GM19397 (cell line): ENCODE results near the gene TLK1.

Experiments used
- ATAC-seq: cut with Tn5 transposase; IDR thresholded peaks from one replicate; pipeline ENCODE4 v1.9.1; 2021; ENCODE audit warnings: mild to moderate bottlenecking, moderate library complexity; ENCODE audit not compliant: unreplicated experiment

The TLK1 gene

DNA sequence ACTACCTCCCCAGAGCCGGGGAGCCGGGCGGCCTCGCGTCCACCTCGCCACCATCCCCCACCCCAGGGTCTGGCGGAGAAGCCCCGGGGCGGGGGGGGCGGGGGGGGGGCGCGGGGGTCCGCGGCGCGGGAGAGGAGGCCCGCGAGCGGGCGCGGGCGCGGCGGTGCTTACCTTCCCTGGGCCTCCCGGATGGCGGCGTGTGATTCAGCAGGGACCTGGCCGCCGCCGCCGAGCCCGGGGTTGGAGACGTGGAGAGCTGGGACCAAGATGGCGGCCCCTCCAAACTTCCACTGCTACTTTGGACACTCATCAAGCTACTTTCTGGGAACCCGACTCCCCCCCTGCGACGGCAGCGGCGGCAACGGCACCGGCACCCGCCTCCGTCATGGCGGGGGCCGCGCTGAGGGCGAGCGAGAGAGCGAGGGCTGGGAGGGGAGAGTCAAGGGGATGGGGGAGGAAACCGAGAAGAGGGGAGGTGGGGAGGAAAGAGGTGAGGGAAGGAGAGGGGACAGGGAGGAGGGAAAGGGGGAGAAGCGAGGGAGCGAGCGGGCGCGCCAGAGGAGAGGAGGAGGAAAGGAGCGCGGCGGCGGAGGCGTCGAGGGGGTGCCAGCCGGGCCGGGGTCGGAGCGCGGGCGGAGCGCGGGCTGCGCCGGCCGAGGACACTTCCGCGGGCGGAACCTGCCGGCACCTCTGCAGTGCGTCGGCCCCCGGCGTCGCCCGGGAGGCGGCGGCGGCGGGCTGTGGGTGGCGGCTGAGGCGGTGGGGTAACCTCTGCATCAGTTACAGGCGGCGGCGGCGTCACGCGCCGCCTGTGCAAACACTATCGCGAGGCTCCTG, at the start of gene TLK1:
TLK1 (minus strand) TSS at position 775 of the 837 bp plus-strand sequence; CDS start at position 310, 465 bp downstream.
- peak; percentile 59 for ATAC-seq

DNA sequence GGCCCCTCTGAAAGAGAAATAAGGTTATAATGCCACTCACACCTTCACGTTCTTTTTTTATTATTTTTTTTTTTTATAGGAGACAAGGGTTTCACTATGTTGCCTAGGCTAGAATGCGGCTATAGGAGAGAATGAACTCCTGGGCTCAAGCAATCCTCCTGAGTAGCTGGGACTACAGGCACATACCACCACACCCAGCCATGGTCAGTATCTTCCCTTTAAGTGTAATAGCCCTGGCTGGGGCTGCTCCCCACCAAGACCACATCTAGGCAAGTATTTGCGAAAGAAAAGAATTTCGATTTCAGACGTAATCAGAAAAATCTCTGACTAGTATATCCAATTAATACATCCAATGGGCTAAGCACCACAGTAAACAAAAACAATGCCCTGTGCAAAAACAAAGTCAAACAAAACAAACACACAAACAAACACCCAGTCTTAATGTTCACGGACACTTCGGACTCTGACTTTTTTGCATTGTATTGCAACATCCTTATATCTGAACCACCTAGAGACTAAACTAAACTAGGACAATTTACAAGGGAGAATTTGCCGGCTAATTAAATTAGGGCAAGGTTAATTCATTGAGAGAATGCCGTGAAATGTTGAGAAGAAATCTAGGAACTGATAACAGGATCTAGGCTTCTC, 49.6 kb upstream of the TLK1 start:
- ATAC-seq: no peak

DNA sequence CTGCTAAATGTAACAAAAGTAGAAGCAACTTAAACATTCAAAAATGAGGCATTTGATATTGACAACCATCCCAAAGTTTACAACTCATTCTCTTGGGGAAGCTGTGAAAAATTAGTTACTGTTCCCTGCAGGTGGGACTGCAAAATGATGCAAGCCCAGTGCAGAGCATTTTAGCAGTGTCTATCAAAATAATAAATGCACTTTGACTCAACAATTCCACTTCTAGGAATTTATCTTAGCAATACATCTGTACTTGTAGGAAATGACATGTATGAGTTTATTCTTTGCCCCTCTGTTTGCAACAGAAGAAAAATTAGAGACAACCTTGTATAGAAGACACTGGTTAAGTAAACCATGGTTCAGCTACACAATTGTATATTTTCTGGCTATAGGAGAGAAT, 48.0 kb upstream of the TLK1 start:
- ATAC-seq: no peak

DNA sequence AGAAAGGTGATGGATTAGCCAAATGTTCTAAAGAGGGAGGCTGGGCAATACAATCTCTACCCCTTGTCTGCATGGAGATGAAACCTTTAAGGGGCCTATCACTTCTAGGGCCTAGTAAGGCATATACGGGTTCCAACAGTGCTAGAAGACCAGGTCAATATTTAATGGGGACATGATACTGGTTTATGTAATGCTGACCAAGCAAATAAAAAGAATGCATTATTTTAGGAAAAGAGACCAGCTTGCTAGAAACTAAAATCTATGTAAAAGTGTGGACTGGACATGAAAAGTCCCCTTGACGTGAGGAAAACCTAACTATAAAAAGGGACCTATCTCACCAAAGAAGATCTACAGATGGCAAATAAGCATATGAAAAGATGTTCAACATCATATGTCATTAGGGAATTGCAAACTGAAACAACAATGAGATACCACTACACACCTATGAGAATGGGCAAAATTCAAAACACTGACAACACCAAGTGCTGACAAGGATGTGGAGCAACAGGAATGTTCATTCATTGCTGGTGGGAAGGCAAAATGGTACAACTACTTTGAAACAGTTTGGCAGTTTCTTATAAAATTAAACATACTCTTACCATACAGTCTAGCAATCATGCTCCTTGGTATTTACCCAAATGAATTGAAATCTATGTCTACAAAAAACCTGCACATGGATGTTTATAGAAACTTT, 45.9 kb upstream of the TLK1 start:
- ATAC-seq: no peak

DNA sequence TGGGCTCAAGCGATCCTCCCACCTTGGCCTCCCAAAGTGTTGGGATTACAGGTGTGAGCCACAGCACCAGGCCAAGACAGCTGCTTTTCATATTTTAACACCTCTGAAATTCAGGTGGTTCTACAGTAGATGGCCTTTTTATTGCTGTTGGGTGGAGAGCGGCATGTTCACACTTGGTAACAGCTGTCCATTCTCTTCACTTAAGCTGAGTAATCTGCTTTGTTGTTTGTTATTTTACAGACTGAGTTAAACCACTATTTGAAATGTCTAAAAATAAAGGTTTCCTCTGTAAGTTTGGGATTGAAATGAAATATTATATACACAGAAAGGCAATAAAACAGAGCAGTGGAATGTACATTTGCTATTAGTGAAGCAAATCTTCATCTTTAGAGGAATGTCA, 44.9 kb upstream of the TLK1 start:
- ATAC-seq: no peak

DNA sequence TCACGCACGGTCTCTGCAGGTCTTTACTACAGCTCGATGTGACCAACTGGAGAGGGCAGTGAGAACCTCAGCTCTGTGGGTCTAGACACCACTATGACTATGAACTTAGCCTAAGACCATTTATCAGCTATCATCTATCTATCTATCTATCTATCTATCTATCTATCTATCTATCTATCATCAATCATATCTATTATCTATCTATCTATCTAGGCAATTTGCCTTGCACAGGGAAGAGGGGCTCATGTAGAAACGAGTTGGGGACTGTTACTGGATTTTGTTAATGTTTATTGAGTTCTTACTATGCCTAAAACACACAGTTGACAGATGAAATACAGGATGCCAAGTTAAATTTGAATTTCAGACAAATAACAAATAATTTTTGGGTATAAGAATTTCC, 41.1 kb upstream of the TLK1 start:
- no peak for ATAC-seq

DNA sequence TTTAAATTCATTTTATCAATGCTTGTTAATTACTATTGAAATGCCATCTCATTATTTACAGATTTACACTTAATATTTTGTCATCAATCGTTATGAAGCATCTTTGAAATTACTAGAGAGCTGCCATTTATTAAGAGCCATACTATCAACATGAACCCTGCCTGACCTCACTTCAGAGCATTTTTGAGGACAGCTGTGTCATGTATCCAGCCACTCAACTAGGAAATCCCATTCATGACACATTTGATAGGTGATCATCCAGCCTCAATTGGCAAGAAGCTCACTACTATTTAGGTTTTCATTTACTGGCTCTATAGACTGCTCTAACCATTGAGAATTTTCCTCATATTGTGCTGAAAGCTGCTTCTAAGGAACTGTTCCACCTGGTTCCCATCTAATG, 40.6 kb upstream of the TLK1 start:
- ATAC-seq: no peak

DNA sequence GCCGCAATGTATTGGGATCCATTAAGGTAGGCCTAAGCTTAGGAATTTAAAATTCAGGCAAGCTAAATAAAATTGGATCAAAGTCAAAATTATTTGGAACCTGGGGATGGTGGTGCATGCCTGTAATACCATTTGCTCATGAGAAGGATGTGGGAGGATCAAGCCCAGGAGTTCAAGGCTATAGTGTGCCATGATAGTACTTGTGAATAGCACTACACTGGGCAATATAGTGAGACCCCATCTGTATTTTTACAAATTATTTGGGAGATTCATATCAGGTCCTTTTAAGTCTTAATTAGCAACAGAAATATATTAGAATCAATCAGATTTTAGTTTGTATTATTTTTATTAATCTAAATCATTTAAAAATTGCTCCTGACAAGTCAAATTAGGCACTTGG, 39.8 kb upstream of the TLK1 start:
- no peak for ATAC-seq

DNA sequence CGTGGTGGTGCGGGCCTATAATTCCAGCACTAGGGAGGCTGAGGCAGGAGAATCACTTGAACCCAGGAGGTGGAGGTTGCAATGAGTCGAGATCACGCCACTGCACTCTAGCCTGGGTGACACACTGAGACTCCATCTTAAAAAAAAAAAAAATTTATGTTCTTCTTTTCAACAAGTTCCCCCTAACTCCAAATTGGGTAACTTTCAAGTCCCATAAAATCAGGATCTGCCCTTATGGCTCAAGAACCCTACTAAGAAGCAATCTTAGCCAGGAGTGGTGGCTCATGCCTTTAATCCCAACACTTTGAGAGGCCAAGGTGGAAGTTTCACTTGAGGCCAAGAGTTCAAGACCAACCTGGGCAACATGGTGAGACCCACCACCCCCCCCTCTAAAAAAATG, 30.3 kb upstream of the TLK1 start:
- no peak for ATAC-seq

DNA sequence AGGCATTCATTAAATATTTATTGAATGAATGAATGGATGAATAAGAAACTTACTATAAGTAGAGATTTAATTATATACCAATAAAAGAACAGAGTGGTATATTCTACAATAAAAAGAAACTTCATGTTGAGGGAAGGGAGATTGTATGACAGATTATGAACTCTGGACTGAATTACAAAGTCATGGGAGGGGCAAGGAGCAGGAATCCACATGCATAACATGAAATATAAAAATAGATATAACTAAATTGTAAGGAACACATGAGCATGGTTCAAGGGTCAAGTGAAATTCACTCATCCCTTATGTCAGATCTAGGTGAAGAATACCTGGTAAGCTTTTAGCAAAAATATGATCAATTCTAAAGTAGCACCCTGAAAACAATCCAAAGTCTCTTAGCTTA, 27.1 kb upstream of the TLK1 start:
- no peak for ATAC-seq

DNA sequence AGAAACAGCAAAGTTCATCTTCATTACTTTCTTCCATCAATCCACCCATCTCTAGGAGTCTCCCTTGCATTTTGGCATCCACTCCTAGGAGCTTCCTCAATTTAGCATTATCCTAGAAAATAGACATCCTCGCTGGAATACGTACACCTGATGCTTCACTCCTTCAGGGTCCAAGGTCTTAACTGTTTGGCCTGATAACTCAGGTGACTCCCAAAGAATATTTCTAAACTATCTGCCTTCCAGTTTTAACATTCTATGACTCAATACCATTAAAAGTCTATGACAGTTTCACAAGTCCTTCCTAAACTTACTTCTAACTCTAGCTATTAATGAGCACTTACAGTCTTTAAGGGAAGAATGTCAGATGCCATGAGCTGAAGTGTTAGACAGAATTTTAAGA, 26.5 kb upstream of the TLK1 start:
- no peak for ATAC-seq

DNA sequence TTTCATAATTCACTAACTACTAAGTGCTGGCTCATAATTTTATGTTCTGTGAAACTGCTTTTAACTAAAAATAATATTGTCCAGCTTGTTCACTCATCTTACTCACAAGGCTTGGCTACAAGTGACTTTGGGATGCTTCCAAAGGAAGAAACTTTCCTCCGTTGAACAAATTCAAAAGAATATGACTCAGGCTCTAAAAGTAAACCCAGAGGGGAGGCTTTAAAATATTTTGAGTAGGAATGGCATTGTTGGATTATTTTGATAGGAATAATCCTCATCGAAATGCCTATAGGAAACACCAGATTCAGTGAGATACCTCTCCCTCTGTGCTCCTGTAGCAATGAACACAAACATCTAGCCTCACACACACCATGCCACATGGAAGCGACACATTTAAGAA, 25.2 kb upstream of the TLK1 start:
- ATAC-seq: no peak

DNA sequence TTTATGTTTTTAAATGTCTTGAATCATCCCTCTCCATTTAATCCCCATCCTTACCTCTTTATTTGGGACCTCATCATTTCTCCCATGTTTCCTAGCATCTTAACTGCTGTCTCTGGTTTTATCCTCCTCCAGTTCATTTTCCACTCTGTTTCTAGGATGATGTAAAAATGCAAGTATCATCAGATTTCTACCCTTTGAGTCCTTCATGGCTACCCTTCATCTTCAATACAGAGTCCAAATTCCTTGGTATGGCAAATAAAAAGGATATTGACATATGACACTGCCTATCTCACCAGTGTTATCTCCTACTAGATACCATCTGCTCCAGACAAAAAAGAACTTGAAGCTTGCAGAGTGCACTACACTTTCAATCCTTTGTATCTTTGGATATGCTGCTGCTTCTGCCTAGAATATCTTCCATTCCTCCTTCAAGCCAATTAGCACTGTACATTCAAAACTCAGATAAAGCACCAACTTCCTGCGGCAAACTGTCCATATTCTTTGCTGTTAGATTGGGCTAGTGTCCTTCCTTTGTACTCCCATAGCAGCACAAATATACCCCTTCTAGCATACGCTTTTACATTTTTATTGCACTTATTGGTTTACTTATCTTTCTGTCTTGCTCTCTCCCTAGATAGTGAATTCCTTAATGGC, 24.6 kb upstream of the TLK1 start:
- ATAC-seq: no peak

DNA sequence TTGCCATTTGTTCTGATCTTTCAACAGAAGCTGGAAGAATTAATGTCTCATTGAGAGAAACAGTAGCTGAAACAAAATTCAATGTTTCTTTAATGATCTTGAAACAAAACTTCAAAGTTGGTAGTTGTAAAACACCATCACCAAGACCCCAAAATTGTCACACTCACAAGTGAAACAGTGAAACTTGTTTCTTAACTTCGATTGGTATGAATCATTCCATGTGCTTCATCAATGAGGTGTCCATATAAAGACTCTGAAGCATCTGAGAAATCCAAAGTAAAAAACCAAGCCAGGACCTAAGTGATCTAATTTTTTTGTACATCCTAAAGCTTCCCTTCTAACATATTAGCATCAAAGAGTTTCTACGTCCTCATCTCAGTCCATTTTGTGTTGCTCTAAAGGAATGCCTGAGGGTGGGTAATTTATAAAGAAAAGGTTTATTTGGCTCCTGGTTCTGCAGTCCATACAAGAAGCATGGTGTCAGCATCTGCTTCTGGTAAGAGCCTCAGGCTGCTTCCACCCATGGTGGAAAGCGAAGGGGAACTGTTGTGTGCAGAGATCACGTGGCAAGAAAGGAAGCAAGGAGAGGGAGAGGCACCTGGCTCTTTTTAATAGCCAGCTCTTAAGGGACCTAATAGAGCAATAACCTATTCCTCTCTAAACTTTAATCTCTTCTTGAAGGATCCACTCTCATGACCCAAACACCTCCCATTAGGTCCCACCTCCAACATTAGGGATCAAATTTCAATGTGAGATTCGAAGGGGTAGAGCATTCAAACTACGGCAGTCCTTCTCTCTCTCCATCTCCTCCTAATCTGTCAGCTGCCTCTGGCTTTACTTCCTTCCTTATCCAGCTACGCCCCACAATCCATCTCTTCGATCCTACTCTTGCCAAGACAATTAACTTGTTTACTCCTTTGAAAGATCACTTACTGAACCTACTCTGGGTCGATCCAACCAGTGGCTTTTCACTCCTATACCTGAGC, 20.7 kb upstream of the TLK1 start:
- no peak for ATAC-seq

DNA sequence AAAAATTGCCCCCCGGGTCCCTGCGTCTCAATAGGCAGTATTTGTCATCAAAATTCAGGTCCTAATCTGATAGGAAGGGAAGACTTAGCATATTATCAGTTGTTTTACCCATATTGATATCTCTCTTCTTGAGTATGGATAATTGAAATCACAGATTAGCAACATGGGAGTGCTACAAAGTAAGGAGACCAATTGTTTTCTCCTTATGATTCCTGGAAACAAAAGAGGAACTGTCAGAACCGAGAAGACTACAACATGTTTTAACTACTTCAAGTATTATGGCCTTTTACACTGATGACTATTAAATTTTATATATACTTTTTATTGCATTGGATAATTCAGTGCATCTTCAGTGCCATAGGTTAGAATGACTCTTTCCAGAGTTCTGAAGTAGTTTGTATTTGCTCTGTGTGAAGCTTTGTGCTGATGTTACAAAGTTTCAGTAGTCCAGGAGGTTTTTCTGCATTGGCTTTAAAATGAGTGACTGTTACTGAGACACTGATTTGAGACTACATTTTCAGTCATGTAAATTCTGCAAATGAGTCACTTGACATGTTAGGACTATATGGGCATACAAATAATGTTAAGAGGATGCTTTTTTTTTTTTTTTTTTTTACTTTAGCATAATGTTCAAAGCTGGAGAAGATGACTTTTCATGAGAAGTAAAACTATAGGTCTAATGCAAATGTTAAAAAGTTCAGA, 19.7 kb upstream of the TLK1 start:
- no peak for ATAC-seq

DNA sequence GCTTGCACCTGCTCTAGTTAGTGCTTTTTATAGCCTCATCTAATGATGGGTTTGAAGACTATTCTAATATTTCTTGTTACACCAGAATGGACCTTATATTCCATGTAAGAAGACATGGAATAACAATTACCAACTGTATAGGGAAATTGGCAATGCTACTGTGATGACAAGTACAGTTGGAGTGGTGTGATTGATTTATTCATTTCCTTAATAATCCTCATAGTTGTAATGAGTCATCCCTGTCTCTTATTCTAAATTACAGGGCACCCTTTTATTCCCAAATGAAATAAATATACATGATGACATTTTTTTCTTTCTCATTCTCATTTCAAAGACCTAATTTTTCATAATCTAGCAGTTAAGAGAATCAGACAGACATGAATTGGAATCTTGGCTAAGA, 18.3 kb upstream of the TLK1 start:
- no peak for ATAC-seq

DNA sequence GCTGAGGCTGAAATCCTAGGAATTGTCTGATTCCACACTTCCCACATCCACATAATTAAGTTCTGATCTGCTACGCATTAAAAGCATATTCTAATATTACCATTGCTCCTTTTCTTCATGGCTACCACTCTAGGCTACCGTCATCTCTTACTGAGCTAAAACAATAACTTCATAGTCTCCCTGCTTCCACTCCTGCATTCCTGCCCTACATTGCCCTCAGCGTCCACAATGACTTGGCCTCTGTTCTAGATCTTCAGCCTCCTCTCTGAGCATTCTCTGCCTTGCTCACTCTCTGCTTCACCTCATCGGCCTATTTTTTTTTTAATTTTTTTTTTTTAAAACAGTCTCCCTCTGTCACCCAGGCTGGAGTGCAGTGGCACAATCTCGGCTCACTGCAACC, 15.8 kb upstream of the TLK1 start:
- ATAC-seq: no peak

DNA sequence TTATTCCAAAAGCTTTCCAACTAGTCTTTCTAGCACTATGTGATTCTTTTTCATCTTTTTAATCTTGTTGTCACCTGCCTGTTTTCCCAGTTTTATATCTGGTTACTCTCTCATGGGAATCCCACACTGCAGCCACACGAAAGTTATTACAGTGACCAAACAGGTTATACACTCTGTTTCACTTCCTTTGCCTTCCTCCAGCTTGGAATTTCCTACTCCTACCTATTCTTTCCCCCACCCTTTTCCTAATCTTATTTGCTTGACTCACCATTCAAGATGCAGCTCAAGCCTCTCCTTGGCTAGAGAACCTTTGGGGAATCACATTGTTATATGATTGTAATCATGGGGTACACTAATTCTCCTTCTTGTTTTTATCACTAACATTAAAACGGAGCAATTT, 13.4 kb upstream of the TLK1 start:
- ATAC-seq: no peak

DNA sequence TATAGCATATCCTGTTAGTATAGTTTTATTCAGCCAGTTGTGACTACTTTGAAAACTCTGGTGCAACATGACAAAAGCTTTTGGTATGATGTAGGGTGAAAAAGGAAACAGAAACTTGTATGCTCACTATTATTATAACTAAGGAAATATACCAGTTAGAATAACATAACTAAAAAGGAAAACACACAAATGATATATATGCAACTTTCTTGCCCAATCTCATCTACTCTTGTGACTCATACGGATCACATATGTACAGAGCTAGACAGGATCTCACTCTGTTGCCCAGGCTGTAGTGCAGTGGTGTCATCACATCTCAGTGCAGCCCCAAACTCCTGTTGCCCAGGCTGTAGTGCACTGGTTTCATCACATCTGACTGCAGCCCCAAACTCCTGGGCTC, 12.4 kb upstream of the TLK1 start:
- ATAC-seq: no peak

DNA sequence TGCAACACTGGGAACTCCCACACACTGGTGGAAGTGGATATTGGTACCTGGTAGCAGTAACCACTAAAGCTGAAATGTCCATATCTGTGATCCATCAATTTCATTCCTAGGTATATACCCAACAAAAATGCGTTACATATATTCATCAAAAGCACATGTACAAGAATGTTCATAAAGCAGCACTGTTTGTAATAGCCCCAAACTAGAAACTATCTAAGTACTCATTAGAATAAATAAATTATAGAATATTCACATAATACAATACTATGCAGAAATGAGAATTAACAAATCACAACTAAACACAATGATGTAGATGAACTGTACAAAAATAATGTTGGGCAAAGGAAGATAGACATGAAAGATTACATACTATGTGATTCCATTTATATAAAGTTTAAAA, 11.1 kb upstream of the TLK1 start:
- no peak for ATAC-seq
